Epithelial cell of esophagus (primary cell): ENCODE results near the gene FHIT.
"Not testable (repeated sequence)": the region's sequence is repeated elsewhere in the genome, so short reads cannot be mapped to it uniquely, and the experiment has no call there.

ENCODE experiments used
- DNase-seq: peaks from one replicate; pipeline ENCODE4 v3.0.0; 2010; ENCODE audit warnings: low read depth
- H3K4me3 ChIP-seq: 2 replicates; pipeline ENCODE4 v1.5.1; 2011; ENCODE audit warnings: mild to moderate bottlenecking, low read length, control low read depth
- TF ChIP-seq, protein P1 (sequence below): IDR thresholded peaks from 2 replicates; pipeline ENCODE4 v1.5.1; 2011; ENCODE audit warnings: low read depth, mild to moderate bottlenecking, low read length, control low read depth, inconsistent platforms; ENCODE audit not compliant: insufficient read depth; ENCODE audit errors: missing control alignments

The FHIT gene

DNA sequence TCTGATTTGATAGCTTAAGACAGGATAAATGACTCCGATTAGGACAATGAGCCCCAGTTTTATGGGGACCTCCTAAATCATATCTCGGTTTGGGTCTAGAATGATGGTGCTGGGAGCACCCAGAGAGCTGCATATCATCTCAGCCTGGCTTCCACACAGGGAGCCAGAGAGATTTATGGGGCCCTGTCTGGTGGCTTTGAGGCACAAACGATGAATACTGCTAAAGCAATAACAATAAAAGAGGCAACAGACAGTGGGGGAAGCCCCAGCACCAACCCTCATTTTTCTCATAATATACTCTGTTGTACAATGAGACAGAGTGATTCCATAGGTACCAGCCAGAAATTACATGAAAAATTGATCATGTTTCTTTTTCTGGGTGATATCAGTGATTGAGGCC lies 1312.4 kb downstream of the FHIT start:
- no peak overlapping the region for H3K4me3 ChIP-seq
- TF ChIP-seq, protein P1, sequence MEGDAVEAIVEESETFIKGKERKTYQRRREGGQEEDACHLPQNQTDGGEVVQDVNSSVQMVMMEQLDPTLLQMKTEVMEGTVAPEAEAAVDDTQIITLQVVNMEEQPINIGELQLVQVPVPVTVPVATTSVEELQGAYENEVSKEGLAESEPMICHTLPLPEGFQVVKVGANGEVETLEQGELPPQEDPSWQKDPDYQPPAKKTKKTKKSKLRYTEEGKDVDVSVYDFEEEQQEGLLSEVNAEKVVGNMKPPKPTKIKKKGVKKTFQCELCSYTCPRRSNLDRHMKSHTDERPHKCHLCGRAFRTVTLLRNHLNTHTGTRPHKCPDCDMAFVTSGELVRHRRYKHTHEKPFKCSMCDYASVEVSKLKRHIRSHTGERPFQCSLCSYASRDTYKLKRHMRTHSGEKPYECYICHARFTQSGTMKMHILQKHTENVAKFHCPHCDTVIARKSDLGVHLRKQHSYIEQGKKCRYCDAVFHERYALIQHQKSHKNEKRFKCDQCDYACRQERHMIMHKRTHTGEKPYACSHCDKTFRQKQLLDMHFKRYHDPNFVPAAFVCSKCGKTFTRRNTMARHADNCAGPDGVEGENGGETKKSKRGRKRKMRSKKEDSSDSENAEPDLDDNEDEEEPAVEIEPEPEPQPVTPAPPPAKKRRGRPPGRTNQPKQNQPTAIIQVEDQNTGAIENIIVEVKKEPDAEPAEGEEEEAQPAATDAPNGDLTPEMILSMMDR: no peak
- DNase-seq: no peak

DNA sequence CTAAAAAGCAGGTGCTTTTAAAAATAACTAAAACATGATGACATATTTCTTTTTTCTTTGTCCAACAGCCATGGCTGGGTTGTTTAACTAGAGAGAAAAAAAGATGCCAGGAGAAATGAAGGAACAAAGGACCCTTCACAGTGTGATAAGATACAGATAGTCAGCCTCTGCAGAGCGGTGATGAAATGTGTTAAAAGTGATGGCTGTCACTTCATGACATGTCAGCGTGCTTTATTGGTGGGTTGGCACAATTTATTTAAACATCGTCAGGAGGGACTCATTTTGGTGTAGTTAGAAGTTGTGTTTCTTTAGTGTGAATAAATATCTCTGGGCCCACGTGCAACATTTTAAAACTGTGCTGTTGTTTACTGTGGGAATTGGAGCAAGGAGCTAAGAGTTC lies 1314.1 kb downstream of the FHIT start:
- DNase-seq: no peak
- H3K4me3 ChIP-seq: no peak overlapping the region
- TF ChIP-seq, protein P1: no peak

DNA sequence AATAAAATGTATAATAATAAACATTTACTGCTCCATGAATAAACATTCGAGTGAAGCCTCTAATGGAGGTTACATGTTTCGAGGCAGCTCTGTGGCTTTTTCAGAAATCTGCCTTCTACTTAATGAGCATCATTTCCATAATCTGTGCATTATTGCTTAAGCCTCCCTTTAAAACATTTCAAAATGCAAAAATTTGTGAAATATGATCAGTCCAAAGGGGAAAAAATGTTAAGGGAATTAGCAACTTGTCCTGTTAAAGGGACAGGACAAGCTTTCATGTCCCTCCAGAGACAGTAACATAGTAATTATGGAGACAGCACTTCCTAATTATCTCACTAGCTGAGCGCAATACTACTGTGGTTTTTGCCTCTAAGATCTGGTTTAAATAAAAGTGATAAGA lies 1314.8 kb downstream of the FHIT start:
- DNase-seq: no peak
- H3K4me3 ChIP-seq: no peak overlapping the region
- TF ChIP-seq, protein P1: no peak

DNA sequence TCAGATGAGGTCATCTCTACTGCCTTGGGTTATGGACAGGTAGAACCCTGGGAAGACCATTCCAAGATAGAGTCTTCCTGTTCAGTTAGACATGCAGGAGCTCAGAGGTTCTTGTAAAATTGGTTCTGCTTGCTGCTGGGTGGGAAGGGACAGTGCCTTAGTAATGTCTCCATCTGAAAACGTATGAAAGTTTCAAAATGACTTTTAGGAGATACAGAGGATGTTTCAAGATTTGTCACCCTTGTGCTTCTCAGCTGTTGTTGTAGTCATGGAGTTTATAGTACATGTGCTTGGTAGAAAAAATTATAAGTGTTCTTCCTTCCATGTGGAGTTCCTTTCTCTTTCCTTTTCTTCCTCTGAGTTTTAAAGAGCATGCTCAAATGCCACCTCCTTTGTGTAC lies 1316.2 kb downstream of the FHIT start:
- no peak overlapping the region for H3K4me3 ChIP-seq
- TF ChIP-seq, protein P1: no peak
- DNase-seq: no peak

DNA sequence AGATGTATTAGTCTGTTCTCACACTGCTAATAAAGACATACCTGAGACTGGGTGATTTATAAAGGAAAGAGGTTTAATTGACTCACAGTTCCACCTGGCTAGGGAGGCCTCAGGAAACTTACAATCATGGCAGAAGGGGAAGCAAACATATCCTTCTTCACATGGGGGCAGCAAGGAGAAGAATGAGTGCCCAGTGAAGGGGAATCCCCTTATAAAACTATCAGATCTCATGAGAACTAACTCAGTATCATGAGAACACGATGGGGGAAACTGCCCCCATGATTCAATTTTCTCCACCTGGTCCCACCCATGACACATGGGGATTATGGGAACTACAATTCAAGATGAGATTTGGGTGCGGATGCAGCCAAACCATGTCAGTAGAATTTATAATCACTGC lies 1316.7 kb downstream of the FHIT start:
- not testable (repeated sequence) for DNase-seq

DNA sequence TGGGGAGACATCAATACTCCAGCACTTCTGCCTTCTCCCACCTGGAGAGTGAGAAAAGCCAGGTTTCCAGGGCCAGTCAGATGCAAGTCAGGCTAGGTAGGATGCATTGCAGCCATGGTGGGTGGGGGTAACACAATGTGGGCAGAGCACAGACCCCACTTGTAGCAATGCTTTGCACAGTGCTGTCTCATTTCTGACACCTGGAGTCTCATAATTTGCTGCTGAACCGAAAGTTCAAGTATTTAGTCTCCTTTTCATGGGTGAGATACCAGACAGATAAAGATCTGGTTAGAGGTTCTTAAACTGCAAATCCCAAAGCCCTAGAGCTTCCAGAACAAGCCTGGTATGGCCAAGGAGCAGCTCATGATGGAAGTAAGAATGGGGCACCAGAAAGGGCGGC lies 1321.1 kb downstream of the FHIT start:
- DNase-seq: no peak
- TF ChIP-seq, protein P1: no peak
- H3K4me3 ChIP-seq: no peak overlapping the region

More for the DNA sequence above, 1316.7 kb downstream of the FHIT start:
- H3K4me3 ChIP-seq: not testable (repeated sequence)

DNA sequence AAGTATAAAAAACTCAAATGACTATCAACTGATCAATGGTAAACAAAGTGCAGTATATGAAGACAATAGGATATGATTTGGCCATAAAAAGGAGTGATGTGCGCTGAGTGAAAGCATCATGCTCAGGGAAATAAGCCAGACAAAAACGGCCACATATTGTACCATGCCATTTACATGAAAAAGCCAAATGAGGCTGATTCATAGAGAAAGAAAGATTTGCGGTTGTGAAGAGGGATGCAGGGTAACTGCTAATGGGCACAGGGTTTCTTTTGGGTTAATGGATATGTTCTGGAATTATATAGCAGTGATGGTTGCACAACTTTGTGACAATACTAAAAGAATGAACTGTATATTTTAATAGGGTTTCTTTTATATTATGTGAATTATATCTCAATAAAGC lies 1324.2 kb downstream of the FHIT start:
- TF ChIP-seq, protein P1: no peak
- H3K4me3 ChIP-seq: no peak overlapping the region
- DNase-seq: no peak

DNA sequence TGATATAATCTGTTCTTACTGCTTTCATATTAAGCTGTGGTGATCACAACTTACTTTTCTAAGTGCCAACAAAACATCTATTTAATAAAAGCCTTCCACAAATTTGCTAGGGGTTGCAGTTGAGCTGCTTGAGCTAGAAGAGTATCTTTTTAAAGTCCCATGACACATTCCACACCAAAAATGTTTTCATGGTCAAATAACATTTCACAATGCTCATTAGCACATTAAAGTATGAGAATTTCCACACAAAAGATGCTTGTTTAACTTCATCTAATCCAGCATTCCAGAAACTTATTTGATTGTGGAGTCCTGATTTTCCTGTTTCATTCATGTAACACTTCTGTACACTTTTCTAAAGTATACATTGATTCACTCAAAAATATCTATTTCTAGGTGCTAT lies 1325.3 kb downstream of the FHIT start:
- no peak for DNase-seq
- H3K4me3 ChIP-seq: no peak overlapping the region
- TF ChIP-seq, protein P1: no peak
